Adrenal gland (tissue), 12 donors: ENCODE data around the gene CCDC120. TPM values are rescaled to one million over a fixed set of nuclear protein-coding genes. Genes with fewer than 3 reads are reported as not detected.

ENCODE experiments used
- DNase-seq, 7 donors: peaks; one replicate each; pipeline ENCODE4 v3.0.0-alpha.2; 2019 to 2020
- H3K27ac ChIP-seq, 5 donors: fragments of 200-600 bp; sonication (generic) in 4 of 5; 1 replicate in 3 of 5; 2 replicates in 2 of 5; pipeline versions ENCODE4 v1.5.1 to v1.8.0; 2016 to 2020; ENCODE audit warnings: mild to moderate bottlenecking in 1 of 5
- H3K27me3 ChIP-seq: fragments of 200-600 bp; 2 replicates; pipeline ENCODE4 v1.8.0; 2021
- H3K36me3 ChIP-seq, 2 donors: fragments of 200-600 bp; replicated peaks in 1 of 2; 1 replicate in 1 of 2; 2 replicates in 1 of 2; pipeline versions ENCODE4 v1.5.1 to v1.8.0; 2018 to 2022
- H3K4me1 ChIP-seq, 2 donors: fragments of 200-600 bp; replicated peaks in 1 of 2; 1 replicate in 1 of 2; 2 replicates in 1 of 2; pipeline versions ENCODE4 v1.5.1 to v1.8.0; 2018 to 2021
- H3K4me3 ChIP-seq, 4 donors: fragments of 200-600 bp; sonication (generic) in 3 of 4; one replicate each; pipeline ENCODE4 v1.5.1; 2016 to 2018
- H3K9me3 ChIP-seq, 3 donors: fragments of 200-600 bp; sonication (generic) in 1 of 3; replicated peaks in 1 of 3; 1 replicate in 2 of 3; 2 replicates in 1 of 3; pipeline versions ENCODE4 v1.5.1 to v1.8.0; 2016 to 2021
- POLR2A ChIP-seq, 2 donors: fragments of 450-650 bp; IDR thresholded peaks; one replicate each; pipeline ENCODE4 v1.6.1; 2017; ENCODE audit warnings: antibody characterized with exemption in 2 of 2, mild to moderate bottlenecking in 2 of 2, moderate library complexity in 1 of 2
- WGBS, 4 donors: extraction: QIAGEN DNeasy Blood & Tissue Kit in 2 of 4; methylation state at CpG; one replicate each; pipeline versions ENCODE4 v1.1.5 to v1.1.7; 2013 to 2017; 5-methylcytosine and 5-hydroxymethylcytosine counted together
- intact Hi-C, 2 donors: fragments of 100-400 bp; cut with DNase I; formaldehyde crosslinking; loops; one replicate each; pipeline versions ENCODE4 v1.14.1 to v1.15.0; 2022 to 2023
- polyA plus RNA-seq, 3 donors: library from polyadenylated mRNA; stranded (reverse); fragments of 200-250 nt in 2 of 3; fragments of 350-450 nt in 1 of 3; fragmentation: Illumina TruSeq in 1 of 3; extraction: RNeasy Lipid Tissue Mini Kit (QIAGEN cat#74804) in 1 of 3; gene quantifications; one replicate each; pipeline ENCODE4 v1.2.3, GENCODE V29; 2013 to 2014
- total RNA-seq, 9 donors: library from RNA; depleted of rRNA in 4 of 9; stranded (reverse); fragments of >200 nt in 4 of 9; fragments of 120-200 nt in 1 of 9; fragmentation: NEBNext Ultra II Directional in 1 of 9; extraction: Animal tissue kit (Norgen Biotek cat#: 25700) in 1 of 9; gene quantifications; one replicate each; pipeline versions ENCODE4 v1.1.0 to v1.2.4, GENCODE V29; 2013 to 2023
- TF ChIP-seq, protein P1 (sequence below), 6 experiments: fragments of 450-650 bp in 4 of 6; fragments of 200-600 bp in 2 of 6; sonication (generic) in 1 of 6; IDR thresholded peaks; 1 replicate in 5 of 6; 2 replicates in 1 of 6; pipeline versions ENCODE4 v1.5.1 to v1.8.0; 2016 to 2021; ENCODE audit warnings: antibody characterized with exemption in 6 of 6, mild to moderate bottlenecking in 2 of 6, moderate library complexity in 1 of 6
- donor health status: healthy with polysubstance abuse.
- donor health status: Bipolar disorder and iron deficiency.
- donor health status: DM: yes; HTN: yes; CAD: no.
- donor health status: DM: no; HTN: no; CAD: no.
- donor health status: DM: no; HTN: no; CAD: no.
- donor health status: DM: yes; HTN: yes; CAD: no.

The CCDC120 gene
- total and polyA plus RNA-seq, 12 donors: 1.1 to 30.6 (median 2.8) TPM

DNA sequence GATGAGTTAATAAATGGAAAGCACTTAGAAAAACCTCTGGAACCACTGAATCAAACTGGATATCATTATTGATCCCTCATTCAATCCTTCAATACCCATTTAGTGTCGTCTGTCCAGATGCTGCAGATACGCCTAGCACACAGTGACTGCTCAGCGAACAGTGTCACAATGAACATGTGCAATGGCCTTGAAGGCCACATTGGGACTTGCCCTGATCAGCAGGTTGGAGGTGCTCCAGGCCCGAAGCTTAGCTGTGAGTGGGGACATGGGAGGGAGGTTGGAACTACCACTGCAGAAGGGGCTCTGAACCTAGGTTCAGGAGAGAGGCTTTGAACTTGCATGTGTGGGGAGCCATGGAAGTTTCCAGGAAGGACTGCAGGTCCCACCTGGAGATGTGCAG lies 47.5 kb downstream of the CCDC120 start:
- no peaks in the 10 kb centered on the region for H3K27me3 ChIP-seq
- intact Hi-C loops: no loop called here
- 57 to 80% (median 68%) methylated on average over 4 of the region's 4 CpGs for WGBS, 4 donors
- TF ChIP-seq, protein P1, sequence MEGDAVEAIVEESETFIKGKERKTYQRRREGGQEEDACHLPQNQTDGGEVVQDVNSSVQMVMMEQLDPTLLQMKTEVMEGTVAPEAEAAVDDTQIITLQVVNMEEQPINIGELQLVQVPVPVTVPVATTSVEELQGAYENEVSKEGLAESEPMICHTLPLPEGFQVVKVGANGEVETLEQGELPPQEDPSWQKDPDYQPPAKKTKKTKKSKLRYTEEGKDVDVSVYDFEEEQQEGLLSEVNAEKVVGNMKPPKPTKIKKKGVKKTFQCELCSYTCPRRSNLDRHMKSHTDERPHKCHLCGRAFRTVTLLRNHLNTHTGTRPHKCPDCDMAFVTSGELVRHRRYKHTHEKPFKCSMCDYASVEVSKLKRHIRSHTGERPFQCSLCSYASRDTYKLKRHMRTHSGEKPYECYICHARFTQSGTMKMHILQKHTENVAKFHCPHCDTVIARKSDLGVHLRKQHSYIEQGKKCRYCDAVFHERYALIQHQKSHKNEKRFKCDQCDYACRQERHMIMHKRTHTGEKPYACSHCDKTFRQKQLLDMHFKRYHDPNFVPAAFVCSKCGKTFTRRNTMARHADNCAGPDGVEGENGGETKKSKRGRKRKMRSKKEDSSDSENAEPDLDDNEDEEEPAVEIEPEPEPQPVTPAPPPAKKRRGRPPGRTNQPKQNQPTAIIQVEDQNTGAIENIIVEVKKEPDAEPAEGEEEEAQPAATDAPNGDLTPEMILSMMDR (IDR thresholded peaks at IDR 0.05): no peak
- TF ChIP-seq POLR2A (IDR thresholded peaks at IDR 0.05): no peak
- no peaks in the 10 kb centered on the region for H3K4me1 ChIP-seq
- peak in 6 of 7 donors; percentile 41 to 65 (median 52) for DNase-seq
- no peaks in the 10 kb centered on the region for H3K9me3 ChIP-seq
- H3K36me3 ChIP-seq: no peaks in the 10 kb centered on the region
- H3K27ac ChIP-seq: peak overlapping the region in 3 of 5 donors; percentile 1 to 67 (median 56)
- no peak overlapping the region for H3K4me3 ChIP-seq

GRCh38 chrX:49106930-49107329 lies 48.1 kb downstream of the CCDC120 start:
- H3K27me3 ChIP-seq: no peaks in the 10 kb centered on the region
- H3K9me3 ChIP-seq: no peaks in the 10 kb centered on the region
- no peak overlapping the region for H3K4me3 ChIP-seq
- H3K27ac ChIP-seq: peak overlapping the region in 3 of 5 donors; percentile 1 to 67 (median 56)
- H3K36me3 ChIP-seq: no peaks in the 10 kb centered on the region
- intact Hi-C loops: no loop called here
- peak; percentile 26 to 78 (median 67) for DNase-seq
- 32 to 60% (median 40%) methylated on average over 4 to 7 of the region's 7 CpGs for WGBS, 4 donors
- no peaks in the 10 kb centered on the region for H3K4me1 ChIP-seq
- TF ChIP-seq POLR2A (IDR thresholded peaks at IDR 0.05): no peak
- TF ChIP-seq, protein P1 (IDR thresholded peaks at IDR 0.05): peak; percentile 17 to 55 (median 49)

- DNase-seq: peak in 1 of 7 donors; percentile 19
- no peak overlapping the region for H3K4me3 ChIP-seq
- peaks cover 0 to 12% of the 10 kb centered on the region in 2 donors for H3K36me3 ChIP-seq
- intact Hi-C loops: no loop called here
- no peak for TF ChIP-seq POLR2A (IDR thresholded peaks at IDR 0.05)
- TF ChIP-seq, protein P1 (IDR thresholded peaks at IDR 0.05): no peak
- 50 to 59% (median 58%) methylated on average over 2 of the region's 2 CpGs for WGBS, 4 donors
- H3K27me3 ChIP-seq: no peaks in the 10 kb centered on the region
- no peaks in the 10 kb centered on the region for H3K4me1 ChIP-seq
- H3K27ac ChIP-seq: peak overlapping the region in 2 of 5 donors; percentile 40 to 68
- no peaks in the 10 kb centered on the region for H3K9me3 ChIP-seq
These were observed 49.8 kb downstream of the CCDC120 start for GRCh38 chrX:49108641-49109040.

GRCh38 chrX:49110417-49110816 lies 51.6 kb downstream of the CCDC120 start:
- H3K27me3 ChIP-seq: no peaks in the 10 kb centered on the region
- no peaks in the 10 kb centered on the region for H3K9me3 ChIP-seq
- WGBS, 4 donors: 84 to 91% (median 88%) methylated on average over 3 of the region's 3 CpGs
- H3K4me3 ChIP-seq: no peak overlapping the region
- no peak overlapping the region for H3K27ac ChIP-seq
- TF ChIP-seq POLR2A (IDR thresholded peaks at IDR 0.05): no peak
- TF ChIP-seq, protein P1 (IDR thresholded peaks at IDR 0.05): no peak
- no peaks in the 10 kb centered on the region for H3K4me1 ChIP-seq
- H3K36me3 ChIP-seq: peaks cover 0 to 15% of the 10 kb centered on the region in 2 donors
- DNase-seq: no peak
- intact Hi-C loops: no loop called here
